Myocyte (in vitro differentiated cells): ENCODE measurements around the gene PYCR2. TPM values are rescaled to one million over a fixed set of nuclear protein-coding genes. Genes with fewer than 3 reads are reported as not detected.
"Not testable (repeated sequence)": the region's sequence is repeated elsewhere in the genome, so short reads cannot be mapped to it uniquely, and the experiment has no call there.

Experiments used
- DNase-seq: peaks from one replicate; pipeline ENCODE4 v3.0.0-alpha.2; 2012; ENCODE audit warnings: low read depth
- polyA plus RNA-seq: library from polyadenylated mRNA; unstranded; fragments of >200 nt; gene quantifications from one replicate; pipeline ENCODE4 v1.2.1, GENCODE V29; 2012; ENCODE audit warnings: missing spikeins
- total RNA-seq: library from RNA; depleted of rRNA; stranded (reverse); fragments of >200 nt; gene quantifications from 2 replicates; pipeline ENCODE4 v1.2.3, GENCODE V29; 2014

The PYCR2 gene
- 58.1 and 61.4 TPM in 2 replicates for total RNA-seq
- 82.7 TPM for polyA plus RNA-seq

DNA sequence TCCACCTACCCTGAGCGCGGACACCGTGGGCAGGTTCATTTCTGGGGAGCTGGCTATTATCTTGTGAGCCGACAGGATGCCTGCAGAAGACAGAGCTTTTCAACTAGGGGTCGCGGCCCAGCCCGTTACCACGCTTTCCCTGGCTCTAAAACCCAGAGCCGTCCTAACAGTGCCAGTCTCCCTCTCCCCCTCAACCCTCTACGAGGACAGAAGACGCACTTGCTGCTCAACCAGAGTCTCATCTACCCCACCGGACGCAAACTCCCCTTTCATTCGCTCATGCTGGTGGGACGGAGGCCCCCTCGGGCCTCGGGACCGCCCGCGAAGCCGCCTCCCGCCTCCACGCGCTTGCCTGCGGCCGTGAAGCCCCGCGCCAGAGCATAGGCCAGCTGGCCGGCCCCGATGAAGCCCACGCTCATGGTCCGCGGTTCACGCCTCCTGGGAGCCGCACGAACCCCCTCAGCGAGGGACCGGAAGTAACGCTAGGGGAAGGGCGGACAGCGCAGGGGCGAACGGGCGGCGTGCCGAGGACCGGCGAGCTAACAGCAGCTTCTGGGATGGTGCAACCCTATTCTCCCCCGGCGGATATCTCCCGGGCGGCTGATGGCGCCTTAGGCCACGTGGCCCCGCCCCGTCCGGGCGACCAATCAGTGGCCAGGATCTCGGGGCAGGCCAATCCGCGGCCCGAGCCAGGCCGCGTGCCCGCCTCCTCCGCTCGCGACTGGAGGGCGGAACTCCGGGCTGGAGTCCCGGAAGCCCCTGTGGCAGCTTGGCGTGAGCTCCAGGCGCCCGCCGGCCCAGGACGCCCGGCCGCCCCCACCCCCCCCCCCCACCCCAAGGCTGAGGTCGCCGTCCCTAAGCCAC is at the start of gene PYCR2:
TSS of gene PYCR2 (minus strand) at position 559 of the 864 bp plus-strand sequence. CDS start at position 419, 140 bp downstream.
- peak; percentile 95 for DNase-seq

GRCh38 chr1:225973158-225973557 is 49.1 kb upstream of the PYCR2 start:
- no peak for DNase-seq

DNA sequence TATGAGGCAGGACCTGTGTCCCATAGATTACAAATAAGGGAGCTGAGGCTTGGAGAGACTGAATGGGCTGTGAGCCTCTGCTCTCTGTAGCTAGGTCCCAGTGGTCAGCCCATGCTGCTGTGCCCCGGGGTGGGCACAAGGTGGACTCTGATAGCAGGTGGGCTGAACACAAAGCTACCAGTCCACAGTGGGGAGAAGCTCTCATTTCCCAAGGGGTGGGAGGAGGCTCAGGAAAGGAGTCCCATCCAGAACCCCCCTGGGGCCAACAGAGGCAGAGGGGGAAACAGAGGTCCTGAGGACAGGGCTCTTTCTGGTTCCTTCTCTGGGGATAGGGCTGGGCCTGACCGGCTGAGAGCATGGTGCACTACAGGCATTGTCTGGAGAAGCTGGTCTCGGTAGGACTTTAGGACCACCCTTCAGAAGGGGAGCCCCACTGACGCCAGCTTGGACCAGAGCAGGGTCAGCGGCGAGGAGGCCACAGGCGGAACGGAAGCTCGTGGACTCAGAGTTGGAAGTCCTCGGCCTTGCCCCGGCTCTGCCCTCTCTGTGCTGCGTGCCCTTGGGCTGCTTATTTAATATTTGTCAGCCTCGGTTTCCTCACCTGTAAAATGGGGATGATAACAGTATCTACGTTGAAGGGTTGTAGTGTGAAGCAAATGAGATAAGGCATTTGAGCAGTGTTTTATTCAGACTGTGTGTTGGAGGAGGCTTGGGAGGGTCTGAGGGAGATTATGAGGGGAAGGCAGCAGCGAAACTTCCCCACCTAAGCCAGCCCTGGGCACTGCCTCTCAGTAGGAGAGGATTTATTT is 48.5 kb upstream of the PYCR2 start:
- DNase-seq, result no peak

DNA sequence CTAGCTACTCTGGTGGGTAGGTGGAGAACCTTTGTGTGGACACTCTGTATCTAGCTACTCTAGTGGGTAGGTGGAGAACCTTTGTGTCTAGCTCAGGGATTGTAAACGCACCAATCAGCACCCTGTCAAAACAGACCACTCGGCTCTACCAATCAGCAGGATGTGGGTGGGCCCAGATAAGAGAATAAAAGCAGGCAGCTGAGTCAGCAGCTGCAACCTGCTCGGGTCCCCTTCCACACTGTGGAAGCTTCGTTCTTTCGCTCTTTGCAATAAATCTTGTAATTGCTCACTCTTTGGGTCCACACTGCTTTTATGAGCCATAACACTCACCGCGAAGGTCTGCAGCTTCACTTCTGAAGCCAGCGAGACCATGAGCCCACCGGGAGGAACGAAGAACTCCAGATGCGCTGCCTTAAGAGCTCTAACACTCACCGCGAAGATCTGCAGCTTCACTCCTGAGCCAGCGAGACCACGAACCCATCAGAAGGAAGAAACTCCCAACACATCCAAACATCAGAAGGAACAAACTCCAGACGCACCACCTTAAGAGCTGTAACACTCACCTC is 46.6 kb upstream of the PYCR2 start:
- DNase-seq, result not testable (repeated sequence)

- not testable (repeated sequence) for DNase-seq
These were observed 45.7 kb upstream of the PYCR2 start for GRCh38 chr1:225969751-225970150.

- DNase-seq, result no peak
These were observed 41.2 kb upstream of the PYCR2 start for GRCh38 chr1:225965231-225965630.

DNA sequence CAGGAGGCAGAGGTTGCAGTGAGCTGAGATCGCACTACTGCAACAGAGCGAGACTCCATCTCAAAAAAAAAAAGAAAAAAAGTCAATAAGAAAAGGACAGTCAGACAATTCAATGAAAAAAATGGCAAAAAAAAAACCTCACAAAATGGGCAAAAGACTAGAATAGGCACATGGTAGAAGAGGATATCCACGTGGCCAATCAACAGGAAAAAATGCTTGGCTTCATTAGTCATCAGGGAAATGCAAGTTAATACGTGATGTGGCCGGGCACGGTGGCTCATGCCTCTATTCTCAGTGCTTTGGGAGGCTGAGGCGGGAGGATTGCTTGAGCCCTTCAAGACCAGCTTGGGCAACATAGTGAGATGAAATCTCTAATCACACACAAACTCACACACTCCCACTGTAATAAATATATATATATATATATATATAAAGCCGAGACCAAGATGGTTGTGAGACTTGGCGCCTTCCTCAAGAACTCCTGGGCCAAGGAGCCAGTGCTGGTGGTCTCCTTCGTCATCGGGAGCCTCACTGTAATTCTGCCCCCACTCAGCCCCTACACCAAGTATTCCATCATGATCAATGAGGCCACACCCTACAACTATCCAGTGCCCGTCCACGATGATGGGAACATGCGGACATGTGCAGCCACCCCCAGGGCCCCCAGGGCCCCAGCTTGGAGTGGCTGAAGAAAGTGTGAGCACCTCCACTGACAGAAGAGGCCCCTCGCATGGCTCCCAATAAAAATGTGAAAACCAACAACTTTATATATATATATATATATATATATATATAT is 39.9 kb upstream of the PYCR2 start:
- no peak for DNase-seq

DNA sequence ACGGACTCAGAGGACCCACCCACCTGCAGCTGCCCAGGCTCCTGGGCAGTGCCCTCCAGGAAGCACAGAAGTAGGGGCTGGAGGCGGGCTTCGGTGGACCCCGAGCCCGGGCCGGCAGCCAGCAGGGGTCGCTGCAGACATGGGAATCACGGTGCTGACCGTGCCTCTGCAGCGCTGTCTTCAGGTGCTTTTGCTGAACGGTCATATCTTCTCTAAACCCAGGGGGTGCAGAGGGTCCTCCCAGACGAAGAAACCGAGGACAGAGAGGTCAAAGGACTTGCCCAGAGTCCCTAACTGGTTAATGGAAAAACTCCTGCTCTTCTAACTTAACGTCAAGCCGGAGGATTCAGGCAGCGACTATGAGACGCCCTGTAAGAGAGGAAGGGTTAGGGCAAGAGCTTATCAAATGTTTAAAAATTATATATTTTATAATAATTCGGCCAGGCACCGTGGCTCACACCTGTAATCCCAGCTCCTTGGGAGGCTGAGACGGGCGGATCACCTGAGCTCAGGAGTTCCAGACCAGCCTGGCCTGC is 38.5 kb upstream of the PYCR2 start:
- no peak for DNase-seq

GRCh38 chr1:225961659-225962439 is 37.8 kb upstream of the PYCR2 start:
- no peak for DNase-seq

- DNase-seq, result no peak
These were observed 34.0 kb upstream of the PYCR2 start for GRCh38 chr1:225958041-225958440.

- DNase-seq, result no peak
These were observed 30.7 kb upstream of the PYCR2 start for GRCh38 chr1:225954753-225955152.

DNA sequence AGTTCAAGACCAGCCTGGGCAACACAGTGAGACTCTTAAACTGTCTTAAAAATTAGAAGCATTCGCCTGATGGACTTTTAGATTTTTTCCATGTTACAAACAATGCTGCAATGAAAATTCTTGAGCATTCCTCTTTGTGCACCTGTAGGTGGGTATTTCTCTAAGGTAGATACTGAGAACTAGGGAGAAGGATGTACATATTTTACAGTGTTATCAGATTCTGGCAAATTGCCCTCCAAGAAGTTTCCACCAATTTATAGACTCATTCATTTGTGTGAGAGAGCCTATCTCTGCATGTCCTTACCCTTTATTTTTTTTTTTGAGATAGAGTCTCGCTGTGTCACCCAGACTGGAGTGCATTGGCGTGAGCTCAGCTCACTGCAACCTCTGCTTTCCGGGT is 29.3 kb upstream of the PYCR2 start:
- no peak for DNase-seq

GRCh38 chr1:225950905-225951497 is 27.0 kb upstream of the PYCR2 start:
- DNase-seq, result no peak

DNA sequence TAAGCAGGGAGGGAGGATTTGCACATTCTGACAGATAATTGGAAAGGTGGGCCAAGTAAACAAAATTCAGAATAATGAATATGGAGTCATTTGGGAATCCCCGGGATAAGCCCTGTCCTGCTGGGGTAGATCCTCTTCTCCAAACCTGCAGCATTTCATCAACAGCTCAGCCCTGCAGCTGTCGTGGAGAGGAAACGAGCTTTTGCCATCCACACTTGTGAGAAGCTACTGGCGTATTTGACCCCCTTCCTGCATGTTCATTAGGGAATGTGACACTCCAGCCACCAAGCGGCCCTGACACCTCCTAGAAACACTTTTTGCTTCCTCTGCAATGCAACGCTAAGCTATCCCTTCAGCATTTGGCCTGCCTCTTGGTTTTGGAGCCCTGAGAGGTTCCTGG is 25.0 kb upstream of the PYCR2 start:
- peak; percentile 24 for DNase-seq

DNA sequence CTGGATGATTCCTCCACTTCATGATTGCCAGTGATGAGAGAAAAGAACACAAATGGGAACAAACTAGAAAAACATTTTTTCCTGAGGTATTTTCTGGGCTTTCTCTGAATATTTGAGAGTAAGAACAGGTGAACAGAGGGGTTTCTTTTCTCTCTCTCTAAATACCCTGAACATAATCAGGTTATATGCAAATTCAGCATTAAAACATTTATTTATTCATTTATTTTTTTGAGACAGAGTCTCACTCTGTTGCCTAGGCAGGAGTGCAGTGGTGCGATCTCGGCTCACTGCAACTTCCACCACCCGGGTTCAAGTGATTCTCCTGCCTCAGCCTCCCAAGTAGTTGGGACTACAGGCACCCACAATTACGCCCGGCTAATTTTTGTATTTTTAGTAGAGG is 22.8 kb upstream of the PYCR2 start:
- DNase-seq, result no peak

- no peak for DNase-seq
These were observed 22.1 kb upstream of the PYCR2 start for GRCh38 chr1:225946082-225946620.

- DNase-seq, result no peak
These were observed 21.5 kb upstream of the PYCR2 start for GRCh38 chr1:225945564-225945963.

GRCh38 chr1:225944951-225945350 is 20.9 kb upstream of the PYCR2 start:
- DNase-seq, result no peak

DNA sequence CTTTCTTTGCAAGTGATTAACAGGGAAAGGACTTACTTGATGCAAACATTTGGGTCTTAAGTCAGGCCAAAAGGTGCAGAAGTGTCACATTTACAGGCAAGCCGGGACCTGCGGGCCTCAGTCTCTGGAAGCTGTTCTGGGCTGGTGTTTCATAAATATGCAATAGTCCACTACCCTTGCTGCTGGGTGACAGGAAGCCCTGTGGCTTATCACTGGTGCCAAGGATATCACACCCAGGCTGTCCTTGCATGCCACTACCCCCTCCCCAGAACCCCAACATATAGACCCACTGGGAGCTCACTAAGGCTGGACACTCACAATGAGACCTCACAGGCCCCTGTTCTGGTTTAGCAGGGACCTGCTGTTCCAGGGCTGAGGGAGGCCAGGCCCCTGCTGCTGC is 20.3 kb upstream of the PYCR2 start:
- DNase-seq, result no peak
